Endothelial cell of umbilical vein (primary cell): ENCODE data around the gene PANK2. TPM values are rescaled to one million over a fixed set of nuclear protein-coding genes. Genes with fewer than 3 reads are reported as not detected.

Experiments used
- BruUV-seq: library from RNA; stranded (reverse); fragments of 400-500 nt; replicated peaks from 2 replicates; lab custom pipeline; 2021; lab: Mats Ljungman, UMichigan
- CTCF ChIA-PET: fragments of 300-600, 350-600 bp; sonication (Branson Sonifier 250); formaldehyde crosslinking; loops from one replicate; lab custom pipeline; 2021; ENCODE audit warnings: antibody characterized with exemption, inconsistent platforms; lab: Charles Lee
- POLR2A ChIA-PET: fragments of 300-600, 350-600 bp; sonication (Branson Sonifier 250); formaldehyde crosslinking; loops from one replicate; lab custom pipeline; 2021; ENCODE audit warnings: antibody characterized with exemption, inconsistent platforms; lab: Charles Lee
- DNase-seq: peaks from one replicate; pipeline ENCODE4 v3.0.0-alpha.2; 2011; ENCODE audit warnings: low read depth, low spot score
- FAIRE-seq: peaks from 2 replicates; lab custom pipeline; 2011; peaks lifted over from hg19 to GRCh38; lab: Jason Lieb, UNC
- H2AFZ ChIP-seq: 2 replicates; pipeline ENCODE4 v1.6.0; 2012; ENCODE audit warnings: low read depth, low read length, control low read depth, inconsistent platforms
- H3K27ac ChIP-seq: 2 replicates; pipeline ENCODE4 v1.5.1; 2011; ENCODE audit warnings: low read depth, mild to moderate bottlenecking, control low read depth, low read length, moderate library complexity; ENCODE audit not compliant: insufficient read depth
- H3K27me3 ChIP-seq, 2 experiments: 2 replicates each; pipeline versions ENCODE4 v1.6.0 to v1.6.1; 2011; ENCODE audit warnings: low read length in 2 of 2, mixed read lengths in 1 of 2; ENCODE audit not compliant: control insufficient read depth in 2 of 2, insufficient read depth in 2 of 2
- H3K36me3 ChIP-seq, 2 experiments: 2 replicates in 1 of 2; 3 replicates in 1 of 2; pipeline ENCODE4 v1.5.1; 2011; ENCODE audit warnings: low read length in 2 of 2, mild to moderate bottlenecking in 1 of 2, moderate library complexity in 1 of 2; ENCODE audit not compliant: control insufficient read depth in 2 of 2, insufficient read depth in 2 of 2; ENCODE audit errors: extremely low read depth in 1 of 2
- H3K4me1 ChIP-seq: 3 replicates; pipeline ENCODE4 v1.5.1; 2011; ENCODE audit warnings: mild to moderate bottlenecking, low read length; ENCODE audit not compliant: control insufficient read depth, insufficient read depth; ENCODE audit errors: extremely low read depth
- H3K4me2 ChIP-seq: 2 replicates; pipeline ENCODE4 v1.6.1; 2011; ENCODE audit warnings: low read length, control low read depth, mixed read lengths; ENCODE audit not compliant: insufficient read depth
- H3K4me3 ChIP-seq, 3 experiments: fragments of 200-600 bp in 1 of 3; sonication (generic), shearing (Covaris generic) in 1 of 3; replicated peaks in 1 of 3; 2 replicates each; pipeline ENCODE4 v1.5.1; 2011 to 2016; ENCODE audit warnings: control low read depth in 3 of 3, low read length in 3 of 3, mild to moderate bottlenecking in 2 of 3, inconsistent platforms in 1 of 3, low read depth in 1 of 3, moderate library complexity in 1 of 3; ENCODE audit not compliant: insufficient read depth in 1 of 3
- H3K79me2 ChIP-seq: 2 replicates; pipeline ENCODE4 v1.6.0; 2012; ENCODE audit warnings: low read length, inconsistent platforms; ENCODE audit not compliant: control insufficient read depth, insufficient read depth
- H3K9ac ChIP-seq: replicated peaks from 2 replicates; pipeline ENCODE3; 2011; ENCODE audit warnings: low read length, control low read depth; ENCODE audit not compliant: insufficient read depth; ENCODE audit errors: extremely low read depth
- H3K9me1 ChIP-seq: replicated peaks from 3 replicates; pipeline ENCODE4 v1.6.0; 2011; ENCODE audit warnings: mild to moderate bottlenecking, low read length; ENCODE audit not compliant: control insufficient read depth, insufficient read depth; ENCODE audit errors: extremely low read depth
- H3K9me3 ChIP-seq: replicated peaks from 2 replicates; pipeline ENCODE4 v1.5.1; 2012; ENCODE audit warnings: low read length, inconsistent platforms; ENCODE audit not compliant: control insufficient read depth, insufficient read depth
- H4K20me1 ChIP-seq: replicated peaks from 2 replicates; pipeline ENCODE3; 2011; ENCODE audit warnings: mild to moderate bottlenecking, low read length; ENCODE audit not compliant: control insufficient read depth, insufficient read depth; ENCODE audit errors: extremely low read depth
- EZH2 ChIP-seq: IDR thresholded peaks from 2 replicates; pipeline ENCODE4 v1.6.1; 2012; ENCODE audit warnings: borderline replicate concordance, low read depth, mild to moderate bottlenecking, moderate library complexity, low read length, inconsistent platforms; ENCODE audit not compliant: severe bottlenecking
- FOS ChIP-seq: IDR thresholded peaks from 2 replicates; pipeline ENCODE4 v1.6.1; 2011; ENCODE audit warnings: mild to moderate bottlenecking, low read length, moderate library complexity, borderline replicate concordance; ENCODE audit not compliant: insufficient read depth
- GATA2 ChIP-seq: IDR thresholded peaks from 2 replicates; pipeline ENCODE4 v1.7.0; 2011; ENCODE audit warnings: low read depth, mild to moderate bottlenecking, moderate library complexity, mixed read lengths, low read length; ENCODE audit not compliant: insufficient read length, insufficient read depth
- JUN ChIP-seq: IDR thresholded peaks from 2 replicates; pipeline ENCODE4 v1.6.1; 2011; ENCODE audit warnings: borderline replicate concordance, low read depth; ENCODE audit not compliant: insufficient read length, insufficient read depth
- MAX ChIP-seq: IDR thresholded peaks from 2 replicates; pipeline ENCODE4 v1.6.1; 2011; ENCODE audit not compliant: insufficient read depth, insufficient read length
- MYC ChIP-seq: IDR thresholded peaks from one replicate; pipeline ENCODE4 v1.6.1; 2011; ENCODE audit warnings: mild to moderate bottlenecking, low read depth, low read length
- POLR2A ChIP-seq: IDR thresholded peaks from 2 replicates; pipeline ENCODE4 v1.6.1; 2012; ENCODE audit warnings: low read depth, mild to moderate bottlenecking, control low read depth, low read length
- POLR2AphosphoS5 ChIP-seq: IDR thresholded peaks from 2 replicates; pipeline ENCODE4 v1.6.1; 2012; ENCODE audit warnings: low read depth, mild to moderate bottlenecking, control low read depth, low read length, moderate library complexity; ENCODE audit not compliant: insufficient read depth
- dilution Hi-C: fragments of 300-500 bp; cut with MboI; formaldehyde crosslinking; loops from one replicate; pipeline ENCODE4 v1.15.0; 2019; ENCODE audit warnings: low sequenced_read_pairs; ENCODE audit not compliant: extremely low pct_ligation_motif_present
- intact Hi-C: fragments of 100-400 bp; cut with micrococcal nuclease; formaldehyde crosslinking; loops from one replicate; pipeline ENCODE4 v1.10.0; 2022
- polyA plus RNA-seq, 4 experiments: library from polyadenylated mRNA; depleted of rRNA in 3 of 4; stranded (reverse) in 3 of 4; unstranded in 1 of 4; fragments of >200 nt; gene quantifications; 2 replicates each; pipeline versions ENCODE4 v1.2.1 to v1.2.3, GENCODE V29; 2011 to 2012; ENCODE audit warnings: missing spikeins in 1 of 4
- total RNA-seq: library from RNA; stranded (reverse); gene quantifications from 2 replicates; pipeline ENCODE4 v1.2.3, GENCODE V29; 2021
- TF ChIP-seq, protein P1 (sequence below), 2 donors: IDR thresholded peaks; 1 replicate in 1 of 2; 2 replicates in 1 of 2; pipeline ENCODE4 v1.5.1; 2011; ENCODE audit warnings: low read length in 2 of 2, mild to moderate bottlenecking in 2 of 2, moderate library complexity in 2 of 2, control low read depth in 1 of 2, inconsistent platforms in 1 of 2, low read depth in 1 of 2; ENCODE audit not compliant: insufficient read depth in 1 of 2; ENCODE audit errors: extremely low read depth in 1 of 2

PANK2 gene
- total and polyA plus RNA-seq, 2 donors (not counting 3 experiments of a cell fraction or from before 2014, with no cell fraction given): 18.9 to 54.3 TPM

- no peaks in the 10 kb centered on the region for H3K9me3 ChIP-seq
- H3K36me3 ChIP-seq: peaks cover 14 to 17% of the 10 kb centered on the region in 2 experiments
- intact Hi-C loops (no loop called here), dilution Hi-C loops (no loop called here)
- ChIA-PET CTCF (interaction anchor here (0.7 kb wide), 1 partner anchor 16 kb away, joined by 3 read pairs; no protein-coding TSS in a partner anchor), POLR2A (no interaction called here)
- no peak overlapping the region for H3K27ac ChIP-seq
- no peak overlapping the region for H3K9ac ChIP-seq
- FAIRE-seq (no peak), DNase-seq (no peak)
- H3K4me2 ChIP-seq: no peak overlapping the region
- H3K9me1 ChIP-seq: no peaks in the 10 kb centered on the region
- TF ChIP-seq POLR2A: no peak
- no peak for TF ChIP-seq POLR2AphosphoS5
- TF ChIP-seq, protein P1, sequence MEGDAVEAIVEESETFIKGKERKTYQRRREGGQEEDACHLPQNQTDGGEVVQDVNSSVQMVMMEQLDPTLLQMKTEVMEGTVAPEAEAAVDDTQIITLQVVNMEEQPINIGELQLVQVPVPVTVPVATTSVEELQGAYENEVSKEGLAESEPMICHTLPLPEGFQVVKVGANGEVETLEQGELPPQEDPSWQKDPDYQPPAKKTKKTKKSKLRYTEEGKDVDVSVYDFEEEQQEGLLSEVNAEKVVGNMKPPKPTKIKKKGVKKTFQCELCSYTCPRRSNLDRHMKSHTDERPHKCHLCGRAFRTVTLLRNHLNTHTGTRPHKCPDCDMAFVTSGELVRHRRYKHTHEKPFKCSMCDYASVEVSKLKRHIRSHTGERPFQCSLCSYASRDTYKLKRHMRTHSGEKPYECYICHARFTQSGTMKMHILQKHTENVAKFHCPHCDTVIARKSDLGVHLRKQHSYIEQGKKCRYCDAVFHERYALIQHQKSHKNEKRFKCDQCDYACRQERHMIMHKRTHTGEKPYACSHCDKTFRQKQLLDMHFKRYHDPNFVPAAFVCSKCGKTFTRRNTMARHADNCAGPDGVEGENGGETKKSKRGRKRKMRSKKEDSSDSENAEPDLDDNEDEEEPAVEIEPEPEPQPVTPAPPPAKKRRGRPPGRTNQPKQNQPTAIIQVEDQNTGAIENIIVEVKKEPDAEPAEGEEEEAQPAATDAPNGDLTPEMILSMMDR (IDR thresholded peaks at IDR 0.05; ENCODE audit: extremely low read depth in 1 of 2, insufficient read depth in 1 of 2, low read depth in 1 of 2, low read length in 2 of 2): no peak
- no peak for TF ChIP-seq GATA2
- no peak for TF ChIP-seq JUN
- no peak for TF ChIP-seq MAX
- no peak for TF ChIP-seq EZH2
- TF ChIP-seq MYC: no peak
- no peak for TF ChIP-seq FOS
- peaks cover 94% of the 10 kb centered on the region for H3K79me2 ChIP-seq
- H4K20me1 ChIP-seq: peaks cover 10% of the 10 kb centered on the region
- no peak overlapping the region for H3K4me3 ChIP-seq
- no peaks in the 10 kb centered on the region for H3K27me3 ChIP-seq
- H2AFZ ChIP-seq: no peak overlapping the region
- BruUV-seq: no TSS peak
- H3K4me1 ChIP-seq: no peaks in the 10 kb centered on the region
These were observed 20.8 kb downstream of the PANK2 start for GRCh38 chr20:3909952-3910366.
